Stimulated activated CD8-positive, alpha-beta memory T cell treated with anti-CD3 and anti-CD28 coated beads, Interleukin-4, amount 100 ng/mL, for 24 hours (primary cell): Measurements from ENCODE around the gene CPNE2.

Experiments
- DNase-seq: peaks from one replicate; pipeline ENCODE4 v3.0.0-alpha.2; 2020; ENCODE audit warnings: low read depth

CPNE2 gene

DNA sequence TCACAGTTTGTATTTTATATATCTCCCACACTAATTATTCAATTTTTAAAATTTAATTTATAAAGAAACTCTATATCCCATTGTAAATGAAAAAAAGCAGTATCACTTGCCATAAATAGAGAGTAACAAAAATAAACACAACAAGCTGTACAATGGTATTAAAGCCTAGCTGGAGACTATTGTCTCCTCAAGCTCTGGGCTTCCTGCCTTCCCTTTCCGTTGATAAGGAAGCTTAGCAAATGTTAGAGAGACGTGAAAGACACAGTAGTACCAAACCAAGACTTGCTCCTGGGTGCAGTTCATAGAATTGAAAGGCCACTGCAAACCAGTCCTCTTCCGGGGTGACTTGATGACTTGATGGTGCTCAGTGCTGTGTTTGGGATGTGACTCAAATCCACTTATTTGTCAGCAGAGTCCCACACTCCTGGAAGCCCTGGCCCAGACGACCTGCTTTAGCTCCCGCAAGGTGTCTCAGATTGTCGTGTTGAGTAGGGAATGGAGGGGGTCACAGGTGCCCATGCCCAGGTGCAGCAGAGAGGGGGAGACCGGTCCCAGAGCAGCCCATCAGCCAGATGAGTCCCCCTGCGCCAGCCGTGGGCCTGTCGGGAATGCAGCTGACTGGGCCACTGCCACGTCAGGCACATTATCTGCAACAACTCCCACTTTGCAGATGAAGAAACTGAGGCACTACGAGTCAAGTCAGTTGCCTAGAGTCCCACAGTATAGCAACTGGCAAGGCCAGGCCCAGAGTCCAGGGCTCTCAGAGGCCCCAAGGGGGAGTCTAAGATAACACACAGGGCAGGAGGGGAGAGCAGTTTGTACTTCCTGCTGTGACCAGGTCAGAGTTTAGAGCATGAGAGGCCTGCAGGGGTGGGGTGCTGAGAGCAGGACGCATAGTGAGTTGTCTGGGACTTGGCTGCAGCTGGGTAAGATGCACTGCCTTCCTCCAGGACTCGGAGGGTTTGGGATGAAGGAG is 53.0 kb downstream of the CPNE2 start:
- DNase-seq, result no peak

DNA sequence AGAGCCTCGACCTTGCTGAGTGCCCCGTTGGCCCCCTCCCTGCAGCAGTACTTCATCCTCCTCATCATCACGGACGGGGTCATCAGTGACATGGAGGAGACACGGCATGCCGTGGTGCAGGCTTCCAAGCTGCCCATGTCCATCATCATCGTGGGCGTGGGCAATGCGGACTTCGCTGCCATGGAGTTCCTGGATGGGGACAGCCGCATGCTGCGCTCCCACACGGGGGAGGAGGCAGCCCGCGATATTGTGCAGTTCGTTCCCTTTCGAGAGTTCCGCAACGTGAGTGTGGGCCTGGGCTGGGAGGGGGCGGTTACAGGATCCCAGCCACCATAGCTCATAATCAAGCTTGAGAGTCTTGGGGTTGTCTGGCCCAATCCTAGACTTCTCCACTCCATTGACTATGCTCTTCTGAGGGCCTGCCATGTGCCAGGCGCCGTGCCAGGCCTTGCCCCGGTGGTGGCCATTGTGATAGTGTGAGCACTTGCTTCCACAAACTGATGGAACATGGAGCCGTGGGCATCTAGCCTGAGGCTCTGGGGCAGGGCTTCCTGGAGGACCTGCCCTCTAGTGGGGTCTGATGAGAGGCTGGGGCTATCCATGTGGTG is 53.8 kb downstream of the CPNE2 start:
- DNase-seq, result no peak

DNA sequence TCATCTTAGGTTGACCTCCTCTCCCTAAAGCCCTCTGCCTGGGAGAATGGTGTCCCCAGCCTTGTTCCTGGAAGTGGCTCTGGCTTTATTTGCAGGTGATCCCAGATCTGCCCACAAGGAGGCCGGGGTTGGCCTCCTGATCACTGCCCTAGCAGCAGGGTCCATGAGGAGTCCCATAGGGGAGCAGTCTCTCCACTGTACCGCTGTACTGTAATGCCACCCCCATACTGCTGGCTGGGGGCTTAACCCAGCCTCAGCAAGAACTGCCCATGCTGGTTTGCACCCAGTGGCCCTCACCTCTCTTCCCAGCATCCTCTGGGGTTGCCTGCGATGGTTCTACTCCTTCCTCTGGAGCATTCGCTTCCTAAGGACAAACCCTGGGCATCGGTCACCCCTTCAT is 54.4 kb downstream of the CPNE2 start:
- no peak for DNase-seq

DNA sequence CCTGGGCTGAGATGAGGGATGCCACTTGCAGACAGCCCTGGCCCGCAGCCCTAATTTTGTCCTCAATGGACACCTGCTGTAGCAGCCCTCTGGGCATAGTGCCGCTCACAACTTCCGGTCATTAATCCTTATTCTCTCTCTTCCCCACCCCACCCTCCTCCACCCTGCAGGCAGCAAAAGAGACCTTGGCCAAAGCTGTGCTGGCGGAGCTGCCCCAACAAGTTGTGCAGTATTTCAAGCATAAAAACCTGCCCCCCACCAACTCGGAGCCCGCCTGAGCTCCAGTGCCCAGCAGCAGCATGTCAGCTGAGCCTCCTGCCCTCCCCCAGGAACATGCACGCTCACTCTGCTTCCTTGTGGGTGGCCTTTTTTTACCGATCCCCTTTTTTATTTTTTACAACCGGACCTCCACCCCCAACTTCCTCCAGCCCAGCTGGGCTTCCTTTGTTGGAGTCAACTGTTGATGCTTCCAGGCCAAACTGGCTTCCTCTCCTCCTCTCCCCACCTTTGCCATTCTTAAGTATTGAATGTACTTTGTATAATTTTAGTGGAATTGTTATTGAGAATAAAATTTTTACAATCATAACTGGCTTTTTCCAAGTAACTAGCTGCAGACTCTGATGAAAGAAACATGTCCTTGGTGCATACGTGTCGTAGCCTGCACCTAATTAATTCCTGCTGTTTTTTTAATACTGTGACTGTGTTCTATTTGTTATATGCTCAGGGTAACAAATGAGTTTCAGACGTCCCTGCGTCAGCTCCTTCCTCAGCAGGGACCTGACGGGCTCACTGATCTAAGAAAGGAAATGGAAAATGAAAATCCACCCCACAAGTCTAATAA is 55.2 kb downstream of the CPNE2 start:
- DNase-seq, result no peak

DNA sequence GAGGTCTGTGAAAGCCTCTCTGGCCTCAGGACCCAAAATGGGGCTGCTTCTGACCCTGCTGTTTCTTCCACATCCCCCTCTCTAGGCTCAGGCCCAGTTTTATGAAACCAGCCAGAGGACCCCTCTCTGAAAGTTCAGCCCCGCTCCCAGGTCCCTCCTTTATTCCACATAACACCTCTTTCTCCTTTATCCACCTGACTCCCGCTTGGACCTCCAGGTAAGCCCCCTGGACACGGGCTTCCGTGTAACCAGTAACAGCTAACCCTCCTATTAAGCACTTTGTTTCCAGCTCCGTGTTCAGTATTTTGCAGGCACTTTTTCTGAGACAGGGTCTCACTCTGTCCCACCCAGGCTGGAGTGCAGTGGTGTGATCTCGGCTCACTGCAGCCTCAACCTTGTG is 56.1 kb downstream of the CPNE2 start:
- DNase-seq, result no peak

DNA sequence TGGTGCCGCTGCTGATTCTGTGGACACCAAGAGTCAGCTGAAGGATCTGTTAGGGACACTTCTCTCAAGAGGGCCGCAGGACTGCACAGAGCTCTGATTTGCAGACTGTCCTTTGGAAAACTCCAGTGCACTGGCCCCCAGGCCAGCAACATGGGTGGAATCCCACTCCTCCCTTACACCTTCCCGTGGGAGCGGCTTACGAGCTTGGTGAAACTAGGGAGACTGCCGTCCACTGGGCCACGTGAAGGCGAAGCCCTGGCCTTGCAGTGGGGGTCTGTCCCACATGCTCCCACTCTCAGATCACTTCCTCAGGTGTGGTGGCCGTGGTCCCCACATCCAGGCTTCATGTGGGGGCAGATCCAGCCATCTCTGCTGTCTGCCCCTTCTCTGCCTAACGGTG is 57.0 kb downstream of the CPNE2 start:
- DNase-seq, result no peak

DNA sequence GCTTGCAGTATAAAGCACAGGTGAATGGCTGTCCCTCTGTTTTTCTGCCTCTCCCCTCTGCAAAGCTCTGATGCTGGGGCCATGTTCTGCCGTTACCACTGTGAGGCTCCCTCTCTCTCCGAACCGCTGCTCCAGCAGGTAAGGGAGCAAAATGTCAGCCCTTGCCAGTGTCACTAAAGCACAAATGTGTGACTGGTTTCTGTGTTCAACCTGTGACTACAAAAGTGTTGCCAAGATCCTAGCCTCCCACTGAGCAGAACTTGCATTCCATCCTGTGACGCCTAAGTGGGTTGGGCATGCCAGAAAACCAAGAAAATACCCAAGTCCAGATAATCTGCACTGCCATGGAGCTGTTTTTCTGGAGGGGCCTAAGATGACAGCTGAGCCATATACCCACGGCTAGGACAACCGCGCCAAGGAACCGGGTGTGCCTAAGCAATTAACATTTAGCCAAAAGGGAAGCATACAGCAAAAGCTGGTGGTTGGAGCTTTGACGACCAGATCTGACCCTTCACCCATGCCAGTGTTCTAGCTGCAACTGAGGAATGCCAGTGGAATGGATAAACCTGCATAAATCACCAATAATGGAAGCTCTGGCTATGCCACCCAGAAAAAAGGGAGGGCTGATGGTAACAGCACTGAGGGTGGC is 58.4 kb downstream of the CPNE2 start:
- no peak for DNase-seq

DNA sequence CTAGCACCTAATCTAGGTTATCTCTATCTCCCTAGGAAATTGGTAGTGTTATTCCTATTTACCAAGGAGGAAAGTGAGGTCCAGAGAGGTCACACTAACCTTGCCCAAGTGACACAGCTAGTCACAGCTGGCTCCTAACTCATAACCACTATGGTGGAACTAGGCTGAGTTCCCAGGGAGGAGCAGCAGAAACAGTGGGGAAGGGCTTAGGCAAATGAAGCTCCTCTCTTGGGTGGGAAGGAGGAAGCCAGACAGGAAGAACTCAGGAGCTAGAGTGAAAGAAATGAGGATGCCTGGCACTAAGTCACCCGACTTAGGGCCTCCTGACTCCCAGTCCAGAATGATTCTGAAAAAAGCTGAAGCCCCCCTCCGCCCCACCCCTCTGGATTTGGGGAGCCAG is 59.0 kb downstream of the CPNE2 start:
- no peak for DNase-seq

DNA sequence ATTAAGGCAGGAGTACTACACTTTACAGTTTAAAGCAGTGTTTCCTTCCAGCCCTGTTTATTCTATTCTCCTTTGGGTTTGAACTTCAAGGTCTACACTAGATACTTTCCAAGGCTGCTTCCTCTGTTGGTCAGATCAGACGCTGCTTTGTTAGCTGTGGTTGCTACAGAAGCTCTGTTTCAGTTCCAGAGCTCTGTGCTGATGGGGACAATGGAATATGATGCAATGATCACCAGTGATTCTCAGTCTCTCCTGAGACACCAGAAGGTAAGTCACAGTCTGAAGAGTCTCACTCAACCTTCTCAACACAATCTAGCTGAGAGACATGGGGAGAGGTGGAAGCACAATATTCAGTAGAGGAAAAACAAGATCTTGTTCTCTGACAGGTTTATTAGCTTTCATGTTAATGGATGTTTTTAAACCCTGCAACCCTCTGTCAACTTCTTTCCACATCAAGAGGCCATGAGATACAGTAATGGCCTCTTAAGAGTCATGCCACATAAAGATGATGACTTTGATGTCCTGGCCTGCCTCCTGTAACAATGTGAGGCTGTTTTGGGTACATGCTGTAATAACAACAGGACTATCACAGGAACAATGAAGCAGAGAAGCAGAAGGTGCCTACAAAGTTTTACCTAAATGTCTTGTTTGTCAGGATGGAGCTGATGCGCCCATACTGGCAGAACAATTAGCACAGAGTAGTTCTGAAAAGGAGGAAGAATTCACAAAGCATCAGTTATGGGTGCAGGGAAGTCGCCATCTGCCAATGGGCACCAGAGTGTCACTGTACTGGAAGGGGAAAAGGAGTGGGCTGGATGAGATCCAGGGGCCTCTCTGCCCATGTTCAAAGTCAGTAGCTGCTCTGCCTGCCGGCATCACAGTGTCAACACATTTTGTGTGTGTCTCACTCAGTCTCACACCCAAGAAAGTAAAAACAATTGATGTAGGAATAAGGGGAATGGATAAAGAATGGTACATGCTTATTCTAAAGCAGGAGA is 60.0 kb downstream of the CPNE2 start:
- DNase-seq, result no peak

DNA sequence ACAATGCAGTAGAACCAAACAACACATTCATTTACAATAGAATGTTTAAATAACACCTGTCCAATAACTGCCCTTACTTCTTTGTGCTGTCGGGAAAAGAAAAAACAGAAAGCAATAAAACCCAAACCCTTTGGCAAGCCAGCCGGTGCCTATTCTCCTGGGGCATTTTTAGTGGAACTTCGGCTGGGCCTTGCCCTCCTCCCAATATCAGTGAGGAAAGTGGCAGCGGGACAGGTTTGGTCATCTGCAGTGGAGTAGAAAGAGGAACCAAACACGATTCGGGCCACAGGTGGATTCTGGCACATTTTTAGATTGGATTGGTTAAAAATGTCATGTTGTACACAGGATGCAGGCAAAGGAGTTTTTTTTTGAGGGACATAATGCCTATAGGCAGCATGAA is 61.5 kb downstream of the CPNE2 start:
- no peak for DNase-seq

DNA sequence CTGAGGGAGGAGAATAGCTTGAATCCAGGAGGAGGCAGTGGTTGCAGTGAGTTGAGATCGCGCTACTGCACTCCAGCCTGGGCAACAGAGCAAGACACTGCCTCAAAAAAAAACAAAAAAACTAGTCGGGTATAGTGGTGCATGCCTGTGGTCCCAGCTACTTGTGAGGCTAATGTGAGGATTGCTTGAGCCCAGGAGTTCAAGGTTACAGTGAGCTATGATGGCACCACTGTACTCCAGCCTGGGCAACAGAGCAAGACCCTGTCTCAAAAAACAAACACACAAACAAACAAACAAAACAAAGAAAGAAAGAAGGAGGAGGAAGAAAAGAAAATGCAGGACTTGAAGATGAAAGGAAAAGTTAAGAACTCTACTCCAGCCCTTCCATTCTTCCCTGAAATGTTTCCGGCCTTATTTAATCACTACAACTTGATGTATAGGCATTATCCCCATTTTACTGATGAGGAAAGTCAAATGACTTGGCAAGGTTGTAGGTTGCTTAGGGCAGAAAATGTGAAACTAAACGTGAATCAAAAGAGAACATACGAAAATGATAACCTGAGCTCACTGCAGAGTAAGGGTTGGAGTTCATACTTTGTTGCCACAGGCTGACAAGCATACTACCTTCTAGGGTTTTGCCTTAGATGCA is 63.4 kb downstream of the CPNE2 start:
- no peak for DNase-seq

DNA sequence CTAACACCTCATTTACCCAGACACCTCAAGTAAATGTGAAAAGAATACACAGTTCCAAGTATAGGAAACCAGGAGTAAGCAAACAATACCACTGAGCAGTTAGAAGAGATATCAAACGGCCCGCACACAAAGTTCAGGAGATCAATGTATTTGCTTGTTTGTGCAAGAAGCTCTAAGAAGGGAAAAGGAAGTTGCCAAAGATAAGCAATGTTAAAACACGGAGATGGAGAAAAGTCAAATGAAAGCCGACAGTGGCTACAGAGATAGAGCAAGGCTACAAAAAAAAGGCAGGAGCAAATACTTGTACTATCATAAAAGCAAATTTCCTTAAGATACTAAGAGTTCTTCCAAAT is 63.9 kb downstream of the CPNE2 start:
- DNase-seq, result no peak

DNA sequence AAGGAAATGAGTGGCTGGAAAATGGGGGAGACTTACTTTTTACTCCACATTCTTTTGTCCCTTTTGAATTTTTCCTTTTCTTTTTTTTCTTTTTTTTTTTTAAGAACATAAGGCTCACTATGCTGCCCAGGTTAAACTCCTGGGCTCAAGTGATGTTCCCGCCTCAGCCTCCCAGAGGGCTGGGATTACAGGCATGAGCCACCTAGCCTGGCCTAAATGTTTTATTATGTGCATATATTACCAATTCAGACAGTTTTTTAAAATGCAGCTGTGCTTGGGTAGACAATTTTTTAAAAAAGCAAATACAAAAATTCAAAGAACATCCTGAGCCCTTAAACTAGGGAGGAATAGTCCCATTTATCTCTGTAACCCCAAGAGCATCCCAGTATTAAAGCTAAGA is 65.2 kb downstream of the CPNE2 start:
- DNase-seq, result no peak

DNA sequence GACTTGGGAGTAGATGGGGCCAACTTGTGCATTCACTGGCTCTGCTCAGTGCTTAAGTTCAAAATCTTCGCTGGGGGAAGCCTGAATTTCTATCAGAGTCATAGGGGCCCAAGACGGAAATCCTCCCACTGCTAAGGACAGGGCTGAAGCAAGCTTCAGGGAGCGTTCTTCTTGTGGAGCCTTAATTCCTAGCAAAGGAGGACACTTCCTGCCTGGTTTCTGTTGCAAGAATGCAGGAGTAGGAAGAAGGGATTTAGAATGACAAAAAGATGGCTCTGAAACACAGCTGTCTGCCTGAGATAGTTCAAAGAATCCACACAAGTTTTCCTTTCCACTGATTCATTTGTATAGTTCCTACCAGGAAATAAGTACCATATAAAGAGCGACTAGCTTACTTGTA is 67.1 kb downstream of the CPNE2 start:
- no peak for DNase-seq

DNA sequence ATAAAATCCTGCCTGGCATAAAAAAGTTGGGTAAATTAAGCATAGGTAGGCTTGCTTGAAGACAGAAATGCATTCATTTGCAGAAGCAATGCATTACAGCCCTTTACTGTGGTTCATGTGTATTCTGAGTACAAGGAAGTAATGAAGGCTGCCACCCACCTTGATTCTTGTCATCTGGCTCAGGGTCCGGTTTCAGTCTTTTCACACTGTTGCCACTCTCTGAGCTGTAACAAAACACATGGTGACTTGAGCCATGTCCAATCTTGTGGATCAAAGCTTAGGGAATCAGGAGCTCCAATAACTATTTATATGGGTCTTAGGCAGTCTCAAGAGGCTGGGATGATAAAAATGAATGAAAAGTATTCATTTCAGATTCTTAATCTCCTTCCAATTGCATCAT is 71.5 kb downstream of the CPNE2 start:
- DNase-seq, result no peak

DNA sequence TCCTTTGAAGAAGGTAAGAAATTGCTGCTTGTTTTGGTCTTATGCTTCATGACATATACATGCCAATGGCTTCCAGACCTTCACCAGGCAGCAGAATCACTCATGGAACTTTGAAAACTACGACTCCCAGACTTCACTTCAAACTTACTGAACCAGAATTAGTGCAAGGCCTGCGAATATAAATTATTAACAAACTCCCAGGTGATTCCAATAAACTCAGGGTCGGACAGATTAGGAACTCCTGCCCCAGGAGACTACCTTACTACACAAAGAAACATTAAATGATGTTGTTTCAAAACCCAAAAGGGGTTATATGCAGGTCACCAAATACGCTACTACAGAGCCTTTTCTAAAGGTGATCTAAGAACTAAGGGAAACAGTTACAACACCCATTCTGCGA is 73.1 kb downstream of the CPNE2 start:
- DNase-seq, result no peak

DNA sequence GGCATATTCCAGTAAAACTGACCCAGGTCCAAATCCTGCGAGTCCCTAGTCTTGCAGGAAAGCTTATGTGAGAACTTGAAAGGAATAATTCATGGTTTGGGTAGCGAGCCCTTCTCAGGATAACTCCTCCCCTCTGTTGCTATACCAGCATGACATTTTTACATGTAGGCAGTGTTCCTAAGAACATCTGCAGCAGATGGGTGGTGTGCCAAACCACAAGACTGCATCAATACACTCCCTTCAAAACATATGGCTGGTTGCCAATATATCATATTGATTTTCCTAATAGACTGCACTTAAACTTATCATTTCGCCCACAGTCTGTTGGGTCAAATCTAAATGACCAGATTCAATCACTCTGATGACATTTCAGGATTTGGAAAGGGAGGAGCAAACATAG is 73.6 kb downstream of the CPNE2 start:
- no peak for DNase-seq

DNA sequence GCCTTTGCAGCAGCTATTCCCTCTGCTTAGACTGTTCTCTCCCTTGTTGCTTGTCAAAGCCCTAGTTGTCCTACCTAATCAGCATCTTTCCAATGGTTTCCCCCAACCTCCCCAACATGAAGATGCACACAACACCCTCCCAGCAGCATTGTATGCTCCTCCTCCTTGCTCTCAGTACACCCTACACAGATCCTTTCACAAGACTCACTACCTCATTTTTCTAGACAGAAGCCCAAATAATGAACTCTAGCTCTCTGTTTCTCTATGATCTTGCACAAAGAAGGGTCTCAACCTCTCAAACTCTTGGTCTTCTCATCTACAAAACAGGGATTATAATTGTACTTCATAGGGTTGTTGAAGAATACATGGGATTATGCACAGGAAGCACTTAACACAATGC is 74.1 kb downstream of the CPNE2 start:
- DNase-seq, result no peak

DNA sequence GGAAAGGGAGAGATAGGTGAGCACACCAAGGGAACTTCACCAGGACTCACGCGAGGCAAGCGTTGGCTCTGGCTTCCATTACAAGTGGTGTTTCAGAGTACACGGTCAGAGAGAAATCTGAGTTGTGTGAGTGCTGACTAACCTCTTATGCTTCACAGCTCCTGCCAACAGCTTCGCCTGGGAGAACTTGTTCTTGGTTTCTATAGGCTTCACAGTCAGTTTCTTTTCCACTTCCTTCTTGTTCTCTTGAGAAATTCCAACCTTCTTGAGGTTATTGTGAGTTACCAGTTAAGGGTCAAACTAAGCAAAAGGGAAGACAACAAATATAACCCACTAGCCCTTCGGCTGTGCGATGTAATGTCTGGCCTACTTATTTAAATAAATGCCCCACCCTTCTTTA is 74.6 kb downstream of the CPNE2 start:
- no peak for DNase-seq

DNA sequence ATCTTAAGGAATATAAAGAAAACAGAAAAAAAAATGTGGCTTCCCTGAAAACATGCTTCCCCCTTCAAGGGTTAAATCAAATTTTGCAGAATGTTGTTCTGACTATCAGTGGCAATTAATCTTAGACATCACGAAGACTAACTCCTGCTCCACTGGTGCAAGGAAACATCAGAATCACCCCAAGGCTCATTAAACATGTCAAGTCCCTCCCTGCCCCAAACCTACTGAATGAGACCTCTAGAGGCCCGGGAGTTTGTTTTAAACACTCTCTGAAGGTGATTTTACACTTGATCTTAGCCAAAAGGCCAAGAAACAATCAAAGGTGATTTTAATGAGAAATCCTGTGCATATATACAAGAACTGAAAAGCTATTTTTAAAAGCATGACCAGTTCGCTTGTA is 75.2 kb downstream of the CPNE2 start:
- DNase-seq, result no peak

DNA sequence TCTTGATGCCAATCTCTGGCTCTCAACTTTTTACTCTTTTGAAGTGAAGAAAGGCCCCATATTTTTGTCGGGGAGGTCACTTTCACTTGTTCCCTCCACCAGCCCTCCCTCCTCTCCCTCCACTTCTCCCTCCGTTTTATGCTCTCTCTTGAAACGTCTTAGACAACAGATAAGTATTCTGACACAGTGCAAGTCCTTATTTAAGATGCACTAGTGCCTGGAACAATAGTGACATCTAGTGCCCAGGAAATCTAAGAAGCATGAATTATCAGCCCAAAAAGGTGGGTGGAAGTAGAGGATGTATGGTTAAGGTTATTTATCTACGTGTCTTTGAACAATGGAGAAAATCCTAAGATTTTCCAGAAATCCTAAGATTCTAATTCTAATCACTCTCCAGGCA is 75.6 kb downstream of the CPNE2 start:
- no peak for DNase-seq
